ENCODE measurements around the gene S100A9.
"Not testable (repeated sequence)": the region's sequence is repeated elsewhere in the genome, so short reads cannot be mapped to it uniquely, and the experiment has no call there.

Gene S100A9

DNA sequence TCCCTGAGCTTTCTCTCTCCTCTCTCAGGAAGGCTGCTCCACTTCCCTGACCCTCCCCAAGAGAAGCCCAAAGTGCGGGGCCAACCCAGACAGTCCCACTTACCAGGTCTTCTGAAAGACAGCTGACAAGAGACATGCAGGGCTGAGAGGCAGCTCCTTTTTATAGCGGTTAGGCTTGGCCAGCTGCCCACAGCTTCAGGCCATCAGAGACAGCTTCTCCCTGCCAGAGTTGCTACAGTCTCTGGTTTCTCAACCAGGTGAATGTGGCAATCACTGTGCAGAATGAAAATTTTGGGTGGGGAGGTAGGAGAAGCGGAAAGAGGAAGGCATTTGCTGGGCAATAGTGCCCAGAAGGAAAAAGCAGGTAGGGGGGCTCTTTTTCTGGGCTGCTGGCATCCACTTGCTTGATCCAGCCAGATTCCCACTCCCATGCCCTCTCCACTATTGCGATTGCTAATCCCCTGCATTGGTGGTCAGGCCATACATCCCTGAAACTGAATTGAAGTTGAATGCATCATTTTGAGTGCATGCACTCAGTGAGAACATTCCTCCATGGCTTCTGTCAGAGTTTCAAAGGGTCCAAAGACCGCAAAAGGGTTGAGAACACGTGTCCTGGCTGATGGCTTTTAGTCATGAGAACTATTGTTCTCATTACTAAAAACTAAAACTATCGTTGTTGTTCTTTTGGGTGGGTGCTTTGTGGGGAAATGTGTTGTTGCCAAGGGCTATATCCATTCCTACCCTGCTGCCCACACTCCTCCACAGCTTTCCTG is 33.5 kb downstream of the S100A9 start, which contains the start of gene S100A8:
S100A8 (minus strand) TSS at position 136 of the 773 bp plus-strand sequence. CDS start 538 bp downstream, outside the sequence.
- no peak for DNase-seq

GRCh38 chr1:153392258-153392657 is 34.6 kb downstream of the S100A9 start:
- no peak for DNase-seq

DNA sequence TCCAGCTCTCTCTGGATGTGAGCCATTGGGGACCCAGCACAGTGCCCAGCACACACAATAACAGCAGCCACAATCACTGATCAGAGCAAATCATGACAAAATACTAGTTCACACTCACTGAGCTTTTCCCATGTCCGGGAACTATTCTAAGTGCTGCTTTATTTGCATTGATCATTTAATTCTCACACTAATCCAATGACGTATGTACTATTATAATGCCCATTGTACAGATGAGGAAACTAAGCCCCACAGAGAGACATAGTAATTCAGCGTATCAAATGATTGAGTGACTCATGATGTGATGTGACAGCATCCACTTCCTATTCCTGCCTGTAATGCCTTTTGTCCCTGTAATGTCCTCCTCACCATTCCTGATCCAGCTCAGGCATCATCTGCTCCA is 35.2 kb downstream of the S100A9 start:
- DNase-seq: no peak

- DNase-seq: no peak
Measured at GRCh38 chr1:153393926-153394325, 36.3 kb downstream of the S100A9 start.

DNA sequence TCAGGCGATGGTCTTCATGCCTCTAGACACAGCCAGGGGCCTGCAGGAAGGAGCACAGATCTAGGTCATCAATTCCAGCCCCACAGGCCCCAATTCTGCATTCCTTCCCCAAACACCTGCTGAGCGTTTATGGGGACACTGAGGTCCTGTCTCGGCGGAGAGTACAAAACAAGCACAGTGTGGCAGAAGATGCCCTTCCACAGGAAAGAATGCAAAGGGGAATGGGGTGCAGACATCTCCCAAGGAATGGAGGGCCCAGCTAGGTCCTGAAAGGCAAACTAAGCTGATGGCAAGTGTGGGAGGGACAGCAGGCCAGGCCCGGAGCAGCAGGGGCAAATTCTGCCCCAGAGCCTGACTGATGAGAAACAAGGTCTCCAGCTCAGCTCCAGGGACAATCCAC is 36.7 kb downstream of the S100A9 start:
- DNase-seq: no peak

DNA sequence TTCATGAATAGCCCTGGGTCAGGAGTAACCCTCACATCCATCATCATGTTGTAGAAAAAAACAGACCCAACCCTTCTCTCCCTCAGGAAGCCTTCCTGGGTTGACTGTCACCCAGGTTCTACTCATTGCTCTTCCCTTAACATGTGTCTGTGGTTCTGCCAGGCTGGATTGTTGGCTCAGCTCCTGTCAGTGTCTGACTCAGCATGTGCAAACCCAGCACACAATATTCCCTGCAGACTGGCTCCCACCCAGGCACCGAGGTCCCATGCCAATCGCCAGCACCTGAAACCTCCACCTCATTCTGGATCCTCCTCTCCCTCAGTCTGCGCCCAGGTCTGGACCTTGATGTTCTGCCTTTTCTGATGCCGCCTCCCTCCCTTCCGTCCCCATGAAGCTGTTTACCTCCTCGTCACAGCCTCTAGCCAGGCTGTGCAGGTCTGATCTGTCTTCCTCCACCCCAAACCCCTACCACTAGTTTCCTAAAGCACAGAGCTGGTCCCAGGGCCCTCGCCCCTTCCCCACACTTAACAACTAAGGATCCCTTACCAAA is 37.6 kb downstream of the S100A9 start:
- no peak for DNase-seq

GRCh38 chr1:153395776-153396175 is 38.1 kb downstream of the S100A9 start:
- no peak for DNase-seq

DNA sequence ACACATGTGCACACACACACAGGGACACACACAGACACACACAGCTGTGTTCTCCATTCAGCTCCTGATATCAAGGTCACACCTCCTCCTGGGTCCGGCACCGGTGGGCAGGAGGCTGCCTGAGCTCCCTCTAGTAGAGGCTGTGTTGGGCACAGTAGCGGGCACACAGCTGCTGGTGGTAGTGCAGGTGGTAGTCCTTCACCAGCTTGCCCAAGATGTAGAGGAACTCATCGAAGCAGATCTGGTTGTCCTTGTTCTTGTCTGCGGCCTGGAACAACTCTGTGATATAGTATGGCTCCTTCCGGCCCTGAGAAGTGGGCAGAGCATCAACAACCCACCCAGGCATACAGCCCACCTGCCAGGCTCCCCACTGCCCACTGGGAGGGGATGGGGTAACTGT is 38.8 kb downstream of the S100A9 start:
- DNase-seq: no peak

GRCh38 chr1:153397051-153397923 is 39.6 kb downstream of the S100A9 start:
- DNase-seq: no peak

- no peak for DNase-seq
Measured at GRCh38 chr1:153397924-153398651, 40.4 kb downstream of the S100A9 start.

DNA sequence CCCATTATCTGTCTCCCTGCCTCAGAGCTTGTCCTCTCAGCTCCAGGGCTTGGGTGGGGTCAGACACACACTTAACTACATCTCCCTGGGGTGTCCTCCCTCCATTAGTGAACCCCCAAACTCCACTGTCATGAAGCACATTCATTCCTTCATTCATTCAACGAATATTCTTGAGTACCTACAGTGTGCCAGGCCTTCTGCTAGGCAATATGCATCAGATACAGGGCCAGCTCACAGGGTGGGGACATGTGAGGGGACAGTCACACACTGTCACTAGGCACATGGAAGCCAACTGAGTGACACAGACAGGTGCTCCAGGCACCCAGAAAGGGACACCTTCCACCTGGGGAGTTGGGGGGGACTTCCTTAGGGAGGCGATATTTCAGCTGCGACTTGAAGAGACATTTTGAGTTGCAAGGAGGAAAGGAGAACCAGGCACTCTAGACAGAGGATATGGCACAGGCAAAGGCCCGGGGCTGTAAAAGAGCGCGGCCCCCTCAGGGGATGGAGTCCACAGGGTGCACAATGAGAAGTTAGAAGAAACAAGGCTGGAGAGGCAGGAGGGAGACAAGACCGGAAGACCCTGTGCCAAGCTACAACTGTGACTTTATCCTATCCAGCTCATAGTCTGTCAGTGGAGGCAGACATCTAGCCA is 41.9 kb downstream of the S100A9 start:
- DNase-seq: no peak

GRCh38 chr1:153400244-153400643 is 42.6 kb downstream of the S100A9 start:
- DNase-seq: no peak

GRCh38 chr1:153401461-153401860 is 43.8 kb downstream of the S100A9 start:
- DNase-seq: no peak

GRCh38 chr1:153402226-153402625 is 44.6 kb downstream of the S100A9 start:
- no peak for DNase-seq

DNA sequence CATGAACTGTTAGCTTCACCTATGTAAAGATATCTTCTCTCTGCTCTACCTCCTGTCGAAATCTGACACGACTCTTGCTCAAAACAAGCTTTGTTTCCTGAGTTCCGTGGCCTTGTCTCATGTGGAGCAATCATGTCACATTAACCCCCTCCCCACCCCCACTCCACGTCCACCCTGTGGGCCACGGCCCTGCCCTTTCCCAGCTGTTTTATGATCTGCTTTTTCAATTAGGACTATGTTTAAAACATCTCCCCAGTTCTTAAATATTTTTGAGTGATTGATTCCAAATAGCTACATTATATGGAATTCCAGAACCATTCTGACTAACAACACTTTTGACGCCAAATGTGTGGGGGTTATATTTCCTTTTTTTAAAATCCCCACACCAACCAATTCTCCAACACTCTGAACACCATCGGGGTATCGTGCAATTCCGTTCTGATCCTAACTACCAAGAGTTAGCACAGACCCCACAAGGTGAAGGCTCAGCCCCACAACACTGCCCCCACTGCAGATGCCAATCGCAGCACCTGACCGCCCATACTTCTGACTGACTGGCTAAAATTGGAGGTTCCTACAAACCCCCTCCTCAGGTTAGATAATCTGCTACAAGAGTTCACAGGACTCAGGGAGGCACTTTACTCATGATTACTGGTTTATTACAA is 45.9 kb downstream of the S100A9 start:
- DNase-seq: no peak

DNA sequence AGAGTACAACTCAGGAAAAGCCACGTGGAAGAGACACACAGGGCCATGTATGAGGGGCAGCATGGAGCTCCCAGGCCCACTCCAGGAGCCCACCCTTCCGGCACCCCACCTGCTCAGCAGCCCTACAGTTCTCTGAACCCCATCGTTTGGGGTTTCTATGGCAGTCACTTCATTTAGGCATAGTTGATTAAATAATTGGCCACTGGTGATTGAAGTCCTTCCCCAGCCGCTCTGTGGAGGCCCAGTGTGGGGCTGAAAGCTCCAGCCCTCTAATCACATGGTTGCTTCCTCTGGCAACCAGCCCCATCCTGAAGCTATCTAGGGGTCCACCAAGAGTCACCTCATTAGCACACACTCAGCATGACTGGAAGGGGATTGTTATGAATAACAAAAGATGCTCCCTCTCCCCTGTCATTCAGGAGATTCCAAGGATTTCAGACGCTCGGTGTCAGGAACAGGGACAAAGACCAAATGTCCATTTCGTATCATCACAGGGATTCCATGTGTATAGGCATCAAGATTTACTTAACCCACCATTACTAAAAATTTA is 46.5 kb downstream of the S100A9 start:
- no peak for DNase-seq

DNA sequence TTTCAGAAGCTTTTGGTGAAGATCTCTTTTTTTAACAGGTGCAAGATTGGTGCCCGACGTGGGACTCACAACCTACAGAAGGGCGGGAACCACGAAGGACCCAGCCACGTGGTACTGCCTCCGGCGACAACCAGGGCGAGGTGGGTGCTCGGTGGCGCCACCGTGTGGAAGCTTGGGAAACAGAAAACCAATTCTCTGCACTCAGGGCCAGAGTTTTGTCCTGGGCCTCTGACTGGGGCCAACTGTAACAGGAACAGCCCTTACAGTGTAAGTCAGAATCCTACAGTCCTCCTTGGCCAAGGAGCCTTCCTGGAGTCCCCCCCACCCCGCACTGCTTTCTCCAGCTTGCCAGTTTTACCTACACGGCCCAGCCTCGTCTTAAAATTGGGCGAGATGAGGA is 47.1 kb downstream of the S100A9 start:
- no peak for DNase-seq

- not testable (repeated sequence) for DNase-seq
Measured at GRCh38 chr1:153405825-153406599, 48.4 kb downstream of the S100A9 start.

DNA sequence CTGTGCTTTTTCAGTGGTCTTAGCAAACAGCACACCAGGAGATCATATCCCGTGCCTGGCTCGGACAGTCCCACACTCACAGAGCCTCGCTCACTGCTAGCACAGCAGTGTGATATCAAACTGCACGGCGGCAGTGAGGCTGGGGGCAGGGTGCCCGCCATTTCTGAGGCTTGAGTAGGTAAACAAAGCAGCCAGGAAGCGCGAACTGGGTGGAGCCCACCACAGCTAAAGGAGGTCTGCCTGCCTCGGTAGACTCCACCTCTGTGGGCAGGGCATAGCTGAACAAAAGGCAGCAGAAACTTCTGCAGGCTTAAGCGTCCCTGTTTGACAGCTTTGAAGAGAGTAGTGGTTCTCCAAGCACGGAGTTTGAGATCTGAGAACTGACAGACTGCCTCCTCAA is 49.6 kb downstream of the S100A9 start:
- not testable (repeated sequence) for DNase-seq

All from left hindlimb (tissue), 1 donor.